Stimulated activated CD8-positive, alpha-beta memory T cell treated with anti-CD3 and anti-CD28 coated beads, Interleukin-15, amount 100 ng/mL, for 4 hours (primary cell): ENCODE data around the gene ISOC2.
A peak's percentile ranks its signal among the peaks of the same experiment; 100 is the strongest.
"Not testable (repeated sequence)": the region's sequence is repeated elsewhere in the genome, so short reads cannot be mapped to it uniquely, and the experiment has no call there.

Experiments used
- DNase-seq, 2 donors: peaks; one replicate each; pipeline ENCODE4 v3.0.0-alpha.2; 2020; ENCODE audit warnings: low read depth in 2 of 2

The ISOC2 gene

DNA sequence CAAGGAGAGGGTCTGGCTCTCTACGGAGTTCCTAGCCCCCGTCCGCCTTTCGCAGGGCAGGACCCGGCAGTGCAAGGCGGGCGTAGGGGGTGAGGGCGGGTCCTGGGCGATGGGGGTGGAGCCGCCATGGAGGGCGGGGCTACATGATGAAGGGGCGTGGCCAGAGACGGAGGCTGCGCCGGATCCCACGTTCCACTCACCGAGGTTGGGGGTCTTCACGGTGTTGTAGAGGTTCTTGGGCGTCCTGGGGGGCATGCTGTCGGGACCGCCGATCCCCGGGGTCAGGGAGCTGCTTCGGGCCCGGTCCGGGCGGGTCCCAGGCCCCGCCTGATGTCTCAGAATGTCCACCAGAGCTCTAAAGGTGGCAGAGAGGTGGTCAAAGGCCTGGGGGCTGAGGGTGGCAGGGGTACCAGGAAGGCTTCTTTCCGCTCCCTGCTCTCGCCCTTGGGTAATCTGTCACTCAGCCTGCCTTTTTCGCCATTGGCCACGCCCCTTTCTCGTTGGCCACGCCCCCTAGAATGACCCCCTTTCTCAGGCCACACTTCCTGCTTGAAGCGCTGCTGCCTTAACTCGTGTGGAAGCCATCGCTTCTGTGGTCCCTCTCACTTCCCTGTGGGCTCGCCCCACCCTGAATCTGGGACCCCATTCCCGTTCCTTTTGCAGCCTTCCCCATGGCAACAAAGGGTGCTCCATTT, 20.9 kb downstream of the ISOC2 start:
- DNase-seq, result no peak

DNA sequence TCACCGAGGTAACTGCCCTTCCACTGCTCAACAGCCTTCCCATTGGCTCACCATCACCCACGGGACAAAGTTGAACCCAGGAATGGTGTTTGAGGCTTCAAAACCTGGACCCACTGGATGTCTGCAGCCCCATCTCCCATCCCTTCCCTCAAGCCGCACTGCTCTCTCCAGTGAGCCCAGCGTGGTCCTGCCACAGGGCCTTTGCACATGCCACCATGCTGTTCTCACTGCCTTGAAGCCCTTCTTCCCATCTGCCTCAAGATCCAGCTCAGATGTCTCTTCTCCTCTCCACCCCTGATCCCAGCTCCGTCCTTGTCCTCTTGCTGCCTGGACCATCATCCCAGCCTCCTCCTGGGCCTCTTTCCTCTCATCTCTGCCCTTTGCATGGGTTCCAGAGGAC, 22.4 kb downstream of the ISOC2 start:
- no peak for DNase-seq

DNA sequence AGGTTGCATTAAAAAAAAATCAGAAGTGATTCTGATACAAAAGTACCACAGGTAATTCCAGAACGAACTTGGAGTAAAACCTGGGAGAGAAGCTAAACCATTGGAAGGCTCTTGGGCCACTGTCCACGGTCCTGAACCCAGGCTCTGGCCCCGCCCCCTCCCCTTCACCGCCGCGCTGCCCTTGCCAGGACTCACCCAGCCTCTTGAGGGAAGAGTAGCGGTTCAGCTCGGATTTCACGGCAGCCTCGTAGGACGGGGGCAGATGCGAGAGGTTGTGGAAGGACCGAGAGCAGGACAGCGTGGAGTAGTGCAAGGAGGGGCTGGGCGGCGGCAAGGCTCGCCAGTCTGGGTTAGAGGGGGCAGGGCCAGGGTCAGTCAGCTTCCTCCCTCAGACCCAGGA, 24.0 kb downstream of the ISOC2 start:
- DNase-seq, result no peak

DNA sequence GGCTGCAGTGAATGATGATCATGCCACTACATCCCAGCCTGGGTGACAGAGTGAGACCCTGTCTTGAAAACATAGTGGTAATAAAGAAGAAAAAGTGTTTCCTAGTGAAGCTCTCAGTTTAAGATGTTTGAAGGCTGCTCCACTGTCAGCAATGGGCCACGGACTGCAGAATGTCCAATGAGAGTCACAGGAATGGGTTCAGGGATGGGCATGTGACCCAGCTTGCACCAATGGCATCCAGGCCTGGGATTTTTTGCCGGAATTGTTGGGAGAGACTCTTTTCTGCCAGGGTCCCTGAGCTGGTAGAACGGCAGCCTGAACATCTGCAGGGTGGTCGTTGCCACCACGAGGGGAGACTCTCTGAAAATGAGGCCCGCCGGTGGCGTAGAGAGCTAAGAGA, 24.6 kb downstream of the ISOC2 start:
- no peak for DNase-seq

DNA sequence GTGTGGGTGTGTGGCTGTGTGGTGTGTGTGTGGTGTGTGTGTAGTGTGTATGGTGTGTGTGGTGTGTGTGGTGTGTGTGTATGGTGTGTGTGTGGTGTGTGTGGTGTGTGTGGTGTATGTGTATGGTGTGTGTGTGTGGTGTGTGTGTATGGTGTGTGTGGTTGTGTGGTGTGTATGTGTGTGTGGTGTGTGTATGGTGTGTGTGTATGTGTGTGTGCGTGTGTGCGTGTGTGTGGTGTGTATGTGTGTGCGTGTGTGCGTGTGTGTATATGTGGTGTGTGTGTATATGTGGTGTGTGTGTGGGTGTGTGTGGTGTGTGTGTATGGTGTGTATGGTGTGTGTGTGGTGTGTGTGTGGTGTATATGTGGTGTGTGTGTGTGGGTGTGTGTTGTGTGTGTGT, 26.4 kb downstream of the ISOC2 start:
- DNase-seq, result no peak

DNA sequence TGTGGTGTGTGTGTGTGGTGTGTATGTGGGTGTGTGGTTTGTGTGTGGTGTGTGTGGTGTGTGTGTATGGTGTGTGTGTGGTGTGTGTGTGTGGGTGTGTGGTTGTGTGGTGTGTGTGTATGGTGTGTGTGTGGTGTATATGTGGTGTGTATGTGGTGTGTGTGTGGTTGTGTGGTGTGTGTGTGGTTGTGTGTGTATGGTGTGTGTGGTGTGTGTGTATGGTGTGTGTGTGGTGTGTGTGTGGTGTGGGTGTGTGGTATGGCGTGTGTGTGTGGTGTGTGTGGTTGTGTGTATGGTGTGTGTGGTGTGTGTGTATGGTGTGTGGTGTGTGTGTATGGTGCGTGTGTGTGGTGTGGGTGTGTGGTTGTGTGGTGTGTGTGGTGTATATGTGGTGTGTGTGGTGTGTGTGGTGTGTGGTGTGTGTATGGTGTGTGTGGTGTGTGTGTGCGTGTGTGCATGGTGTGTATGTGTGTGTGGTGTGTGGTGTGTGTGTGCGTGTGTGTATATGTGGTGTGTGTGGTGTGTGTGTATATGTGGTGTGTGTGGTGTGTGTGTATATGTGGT, 27.0 kb downstream of the ISOC2 start:
- no peak for DNase-seq

DNA sequence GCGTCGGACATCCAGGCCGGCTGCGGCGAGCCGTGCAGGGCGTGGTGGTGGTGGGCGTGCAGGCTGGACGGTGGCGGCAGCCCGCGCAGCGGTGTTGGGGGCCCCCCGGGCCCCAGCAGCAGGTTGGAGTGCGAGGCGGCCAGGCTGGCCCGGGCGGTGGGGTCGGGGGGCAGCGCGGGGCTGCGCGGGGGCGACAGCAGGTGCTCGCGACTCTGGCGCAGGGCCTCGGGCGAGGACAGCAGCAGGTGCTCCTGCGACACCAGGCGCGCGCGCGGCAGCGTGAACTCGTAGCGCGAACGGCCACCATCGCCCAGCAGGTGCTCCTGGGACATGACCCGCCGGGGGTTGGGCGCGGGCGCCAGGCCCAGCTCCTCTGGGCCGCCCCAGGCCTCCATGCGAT, 28.1 kb downstream of the ISOC2 start:
- no peak for DNase-seq

DNA sequence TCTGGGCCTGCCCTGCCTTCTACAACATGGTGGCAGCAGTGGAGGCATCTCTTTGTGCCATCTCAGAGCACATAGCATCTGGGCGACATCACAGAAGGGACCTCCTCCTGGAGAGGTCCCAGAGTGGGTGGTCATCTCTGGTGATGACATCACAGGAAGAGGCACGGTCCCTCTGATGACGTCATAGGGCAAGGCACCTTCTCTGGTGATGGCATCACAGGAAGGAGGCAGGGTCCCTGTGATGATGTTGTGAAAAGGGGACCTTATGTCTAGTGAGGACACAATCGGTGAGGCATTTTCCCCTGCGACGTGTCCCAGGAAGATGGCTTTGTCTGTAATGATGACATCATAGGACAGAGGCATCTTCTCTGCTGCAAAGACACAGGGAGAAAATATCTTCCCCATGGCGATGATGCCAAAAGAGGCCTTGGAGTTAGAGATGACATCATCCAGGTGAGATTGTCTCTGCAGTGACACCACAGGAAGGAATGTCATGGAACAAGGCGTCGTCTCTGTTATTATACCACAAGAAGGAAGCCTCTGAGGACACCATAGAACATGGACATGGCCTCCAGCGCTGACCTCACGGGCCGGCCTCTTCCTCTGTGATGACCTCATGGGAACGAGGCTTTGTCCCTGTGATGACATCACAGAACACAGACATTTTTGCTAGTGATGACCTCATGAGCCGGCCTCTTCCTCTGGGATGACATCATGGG, 29.0 kb downstream of the ISOC2 start:
- no peak for DNase-seq

DNA sequence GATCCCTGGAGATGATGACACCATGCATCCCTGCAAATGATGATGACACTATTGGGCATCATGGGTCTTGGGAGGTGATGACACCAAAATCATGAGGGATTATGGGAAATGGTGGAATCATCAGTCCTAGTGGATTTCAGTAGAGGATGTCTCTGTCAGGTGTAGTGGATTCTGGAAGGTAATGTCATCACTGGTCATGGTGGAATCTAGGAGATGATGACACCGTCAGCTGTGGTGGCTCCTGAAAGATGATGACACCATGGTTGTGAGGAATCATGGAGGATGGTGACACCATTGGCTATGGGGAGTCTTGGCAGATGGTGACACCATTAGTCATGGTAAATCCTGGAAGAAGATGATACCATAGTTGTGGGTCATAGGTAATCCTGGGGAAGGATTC, 30.3 kb downstream of the ISOC2 start:
- no peak for DNase-seq

DNA sequence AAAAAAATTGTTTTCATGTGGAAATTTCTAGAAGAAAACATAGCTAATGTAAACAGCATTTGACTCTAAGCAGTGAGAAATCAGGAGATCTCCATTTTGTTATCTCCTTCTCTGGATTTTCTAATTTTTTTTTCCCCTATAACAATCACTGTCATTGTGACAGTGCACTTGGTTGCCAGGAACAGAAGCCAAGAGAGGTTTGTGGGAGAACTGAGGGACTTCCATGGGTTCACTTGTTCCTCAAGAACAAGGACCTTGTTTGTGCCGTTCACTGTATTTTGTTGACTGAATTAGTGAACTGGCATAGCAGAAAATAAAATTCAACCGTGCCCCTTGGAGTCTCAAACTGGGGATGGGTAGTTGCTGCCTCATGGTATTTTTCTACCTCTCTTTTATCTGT, 35.4 kb downstream of the ISOC2 start:
- DNase-seq, result no peak

DNA sequence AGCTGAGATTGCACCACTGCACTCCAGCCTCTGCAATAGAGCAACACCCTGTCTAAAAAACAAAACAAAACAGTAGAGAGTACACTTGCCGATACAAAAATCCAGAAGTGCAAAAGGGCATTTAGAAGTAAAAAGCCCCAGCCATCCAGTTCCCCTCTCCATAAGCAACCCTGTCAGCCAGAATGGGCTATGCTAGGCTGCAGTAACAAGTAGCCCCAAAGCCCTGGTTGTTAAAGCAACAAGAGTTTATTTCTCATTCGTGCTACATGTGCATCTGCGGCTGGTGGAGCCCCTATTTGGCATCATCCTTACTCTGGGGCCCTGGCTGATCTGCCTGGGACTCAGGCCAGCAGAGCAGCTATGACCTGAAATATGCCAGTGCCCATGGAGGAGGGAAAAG, 36.9 kb downstream of the ISOC2 start:
- no peak for DNase-seq

DNA sequence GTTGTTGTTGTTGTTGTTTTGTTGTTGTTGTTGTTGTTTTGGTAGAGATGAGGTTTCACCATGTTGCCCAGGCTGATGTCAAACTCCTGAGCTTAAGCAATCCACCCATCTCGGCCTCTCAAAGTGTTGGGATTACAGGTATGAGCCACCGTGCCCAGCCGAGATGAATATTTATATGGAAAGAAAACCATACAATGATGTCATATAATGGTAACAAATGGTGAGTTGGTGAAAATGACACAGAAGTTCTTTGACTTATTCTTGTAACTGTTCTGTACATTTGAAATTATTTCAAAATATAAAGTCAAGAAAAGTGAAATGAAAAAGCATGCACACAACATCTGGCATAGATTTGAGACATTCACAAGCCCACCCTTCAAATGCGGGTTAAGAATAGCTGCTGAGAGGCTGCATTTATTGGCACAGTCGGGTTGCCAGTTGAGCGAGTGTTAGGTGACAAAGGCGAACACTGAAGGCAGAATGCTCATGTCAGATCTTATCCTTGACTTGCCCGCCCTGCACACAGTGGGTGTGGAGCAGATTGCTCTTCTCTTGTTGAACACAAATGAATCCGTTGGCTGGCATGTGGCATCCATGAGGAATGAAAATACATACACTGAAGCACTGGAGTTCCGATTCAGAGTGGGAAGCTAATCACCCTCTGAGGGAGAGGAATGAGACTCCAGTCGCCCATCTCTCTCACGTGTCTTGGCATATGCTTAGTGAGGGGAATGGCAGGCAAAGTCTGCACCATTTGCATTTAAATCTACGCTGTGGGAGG, 38.0 kb downstream of the ISOC2 start:
- DNase-seq, result no peak

DNA sequence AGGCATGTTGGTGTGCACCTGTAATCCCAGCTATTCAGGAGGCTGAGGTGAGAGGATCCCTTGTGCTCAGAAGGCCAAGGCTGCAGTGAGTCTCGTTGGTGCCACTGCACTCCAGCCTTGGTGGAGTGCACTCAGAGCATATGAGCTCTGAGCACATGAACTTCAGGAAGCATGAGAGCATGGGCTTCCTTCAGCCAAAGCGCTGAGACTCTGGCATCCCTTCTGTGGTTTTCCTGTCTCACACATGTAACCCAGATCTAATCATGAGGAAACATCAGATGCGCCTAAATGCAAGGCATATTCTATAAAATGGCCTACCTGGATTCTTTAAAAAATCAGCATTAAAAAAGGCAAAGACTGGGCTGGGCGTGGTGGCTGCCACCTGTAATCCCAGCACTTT, 40.2 kb downstream of the ISOC2 start:
- DNase-seq, result not testable (repeated sequence)

DNA sequence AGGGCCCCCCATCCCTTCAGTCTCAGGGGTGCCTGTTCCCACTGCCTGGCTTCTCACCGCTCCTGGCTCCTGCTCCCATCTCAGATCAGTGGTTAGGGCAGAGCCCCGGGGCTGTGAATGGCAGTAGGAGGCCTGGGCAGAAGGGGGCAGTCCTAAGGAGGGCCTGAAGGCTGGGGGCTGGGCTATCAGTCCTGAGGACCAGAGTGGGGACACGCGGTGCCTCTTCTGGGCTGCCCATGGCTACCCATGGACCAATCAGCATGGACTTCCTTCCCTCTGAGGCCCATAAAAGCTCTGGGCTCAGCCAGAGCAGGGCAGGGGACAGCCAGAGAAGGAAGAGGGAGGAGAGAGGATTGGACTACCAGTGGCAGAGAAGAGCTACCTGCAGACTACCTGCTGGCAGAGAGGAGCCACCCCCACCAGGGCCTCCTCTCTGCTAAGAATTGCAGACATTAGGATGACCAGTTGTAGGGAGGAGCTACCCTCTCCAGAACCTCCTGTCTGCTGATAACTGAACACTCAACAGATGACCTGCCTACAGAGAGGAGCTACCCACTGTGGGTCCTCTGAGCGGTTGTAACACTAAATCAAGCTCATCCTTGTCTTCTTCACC, 41.7 kb downstream of the ISOC2 start:
- DNase-seq, result no peak

DNA sequence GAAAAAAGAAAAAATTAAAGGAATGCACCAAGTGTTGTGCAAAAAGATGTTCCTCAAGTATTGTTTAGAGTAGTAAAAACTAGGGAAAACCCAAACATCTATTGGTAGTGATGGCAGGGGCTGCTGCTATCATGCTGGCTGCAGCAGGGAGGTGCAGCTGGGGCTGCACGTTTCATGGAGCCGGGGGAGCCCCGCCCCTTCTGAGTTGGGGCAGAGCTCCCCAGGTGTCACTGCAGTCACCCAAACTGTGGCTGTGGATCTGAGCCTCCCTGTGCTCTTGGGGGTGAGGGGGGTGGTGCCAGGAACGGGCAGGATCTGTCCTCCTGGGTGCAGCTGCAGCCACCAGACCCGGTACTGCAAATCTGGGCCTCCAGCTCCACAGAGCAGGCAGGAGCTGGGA, 42.3 kb downstream of the ISOC2 start:
- DNase-seq, result no peak

DNA sequence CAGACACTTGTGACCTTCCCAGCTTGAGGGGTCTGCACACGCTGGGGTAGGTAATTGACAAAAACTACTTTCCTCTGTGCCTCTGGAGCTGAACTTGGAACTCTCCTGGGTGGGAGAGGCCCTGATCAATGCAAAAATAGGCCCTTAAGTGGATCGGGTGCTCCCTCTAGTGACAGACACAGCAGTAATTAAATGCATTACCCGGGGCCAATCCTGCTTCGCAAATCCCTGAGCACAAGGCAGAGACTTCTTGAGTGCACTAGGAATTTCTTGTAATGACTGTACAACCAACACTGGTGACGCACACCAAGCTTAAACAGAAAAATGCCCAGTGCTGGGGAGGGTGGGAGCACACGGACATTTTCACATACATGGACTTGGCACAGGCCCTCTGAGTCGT, 43.3 kb downstream of the ISOC2 start:
- peak in 1 of 2 donors; percentile 12 for DNase-seq

DNA sequence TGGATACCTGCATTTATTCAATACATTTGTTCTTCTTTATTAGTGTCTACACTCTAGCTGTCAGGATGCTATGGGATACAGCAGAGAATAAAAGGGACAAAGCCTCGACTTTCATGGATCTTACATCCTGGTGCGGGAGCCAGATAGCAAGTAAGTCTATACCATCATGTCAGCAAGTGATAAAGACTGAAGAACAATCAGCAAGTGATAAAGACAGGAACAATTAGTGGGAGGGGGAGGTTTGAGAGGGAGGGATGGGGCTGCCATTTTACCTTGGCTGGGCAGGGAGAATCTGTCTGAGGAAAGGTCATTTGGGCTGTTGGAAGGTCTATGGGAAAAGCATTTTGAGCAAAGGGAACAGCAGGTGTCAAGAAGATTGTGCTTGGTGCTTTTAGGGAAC, 51.3 kb downstream of the ISOC2 start:
- no peak for DNase-seq

DNA sequence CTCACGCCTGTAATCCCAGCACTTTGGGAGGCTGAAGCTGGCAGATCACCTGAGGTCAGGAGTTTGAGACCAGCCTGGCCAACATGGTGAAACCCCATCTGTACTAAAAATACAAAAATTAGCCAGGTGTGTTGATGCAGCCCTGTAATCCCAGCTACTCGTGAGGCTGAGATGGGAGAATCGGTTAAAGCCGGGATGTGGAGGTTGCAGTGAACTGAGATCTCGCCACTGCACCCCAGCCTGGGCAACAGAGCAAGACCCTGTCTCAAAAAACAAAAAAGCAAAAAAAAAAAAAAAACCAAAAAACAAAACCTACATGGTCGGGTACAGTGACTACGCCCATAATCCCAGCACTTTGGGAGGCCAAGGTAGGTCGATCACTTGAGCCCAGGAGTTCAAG, 52.3 kb downstream of the ISOC2 start:
- DNase-seq, result not testable (repeated sequence)

DNA sequence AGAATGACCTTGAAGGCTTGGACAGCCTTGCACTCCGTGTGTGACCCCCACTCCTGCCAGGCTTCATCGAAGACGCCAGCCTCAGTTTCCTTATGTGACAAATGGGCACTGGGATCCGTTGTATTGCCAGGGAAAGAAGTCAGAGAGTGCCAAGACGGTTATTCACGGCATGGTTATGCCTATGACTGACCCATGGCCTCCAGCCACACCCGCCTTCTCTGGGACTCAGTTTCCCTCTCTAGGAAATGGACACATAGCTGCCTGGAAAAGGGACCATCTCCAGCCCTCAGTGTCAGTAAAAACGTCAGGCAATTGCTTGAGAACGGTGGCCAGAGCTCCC, 52.9 kb downstream of the ISOC2 start:
- DNase-seq, result no peak

DNA sequence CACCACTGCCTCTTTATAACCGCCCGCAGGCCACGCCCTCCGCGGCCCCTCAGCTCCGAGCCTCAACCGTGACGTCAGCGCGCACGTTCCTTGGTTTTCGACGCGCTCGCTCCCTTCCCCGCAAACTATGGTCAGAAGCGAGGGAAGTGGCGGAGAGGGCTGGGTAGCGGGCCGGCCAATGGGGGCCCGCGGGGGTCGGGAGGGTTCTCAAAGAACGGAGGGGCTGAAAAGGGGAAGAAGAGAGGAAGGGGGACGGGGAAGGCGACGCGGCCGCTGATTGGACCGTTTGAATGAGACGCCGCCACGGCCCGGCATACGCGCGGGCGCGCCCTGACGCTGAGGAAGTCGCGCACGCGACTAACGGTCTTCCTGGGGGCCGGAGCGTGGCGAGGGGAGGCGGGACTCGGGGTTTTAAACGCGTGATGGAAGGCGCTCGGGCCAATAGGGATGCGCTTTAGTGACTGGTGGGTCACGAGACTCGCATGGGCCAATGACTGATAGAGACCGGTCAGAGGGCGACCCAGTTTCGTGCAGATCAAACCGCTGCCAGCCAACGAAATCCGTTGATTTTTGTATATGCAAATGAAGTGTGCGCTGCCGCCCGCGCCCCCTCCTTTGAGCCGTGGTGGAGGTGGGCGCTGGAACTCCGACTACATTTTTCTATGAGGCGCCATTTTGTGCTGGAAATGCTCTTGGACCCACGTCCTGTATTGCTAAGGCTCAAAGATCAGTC, 53.5 kb downstream of the ISOC2 start:
- peak; percentile 94 for DNase-seq

DNA sequence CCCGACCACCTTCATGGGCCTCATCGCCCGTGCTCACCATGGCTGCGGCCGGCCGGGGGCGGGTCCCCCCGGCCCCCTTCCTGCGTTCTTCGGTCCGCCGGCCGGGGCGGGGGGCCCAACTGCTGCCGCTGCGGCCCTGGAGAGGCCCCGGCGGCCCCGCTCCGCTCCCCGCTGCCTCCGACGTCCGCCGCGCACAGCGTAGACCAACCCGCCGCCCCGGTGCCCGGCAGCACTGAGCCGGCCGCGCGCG, 54.0 kb downstream of the ISOC2 start, which contains the start of gene UBE2S:
UBE2S (minus strand) TSS at position 239 of the 250 bp plus-strand sequence; CDS start at position 40, 199 bp downstream.
- DNase-seq, result not testable (repeated sequence)
